Uterus (tissue), 2 donors: ENCODE data around the gene PTPRQ.

Experiments used
- CTCF ChIP-seq, 4 experiments: fragments of 200-600 bp in 2 of 4; fragments of 450-650 bp in 2 of 4; sonication (generic) in 2 of 4; IDR thresholded peaks; one replicate each; pipeline ENCODE4 v1.5.1; 2016 to 2019; ENCODE audit warnings: antibody characterized with exemption in 4 of 4, mild to moderate bottlenecking in 2 of 4, moderate library complexity in 1 of 4
- POLR2A ChIP-seq, 2 donors: fragments of 450-650 bp; IDR thresholded peaks; one replicate each; pipeline ENCODE4 v1.6.1; 2016; ENCODE audit warnings: antibody characterized with exemption in 2 of 2, mild to moderate bottlenecking in 1 of 2, moderate library complexity in 1 of 2

DNA sequence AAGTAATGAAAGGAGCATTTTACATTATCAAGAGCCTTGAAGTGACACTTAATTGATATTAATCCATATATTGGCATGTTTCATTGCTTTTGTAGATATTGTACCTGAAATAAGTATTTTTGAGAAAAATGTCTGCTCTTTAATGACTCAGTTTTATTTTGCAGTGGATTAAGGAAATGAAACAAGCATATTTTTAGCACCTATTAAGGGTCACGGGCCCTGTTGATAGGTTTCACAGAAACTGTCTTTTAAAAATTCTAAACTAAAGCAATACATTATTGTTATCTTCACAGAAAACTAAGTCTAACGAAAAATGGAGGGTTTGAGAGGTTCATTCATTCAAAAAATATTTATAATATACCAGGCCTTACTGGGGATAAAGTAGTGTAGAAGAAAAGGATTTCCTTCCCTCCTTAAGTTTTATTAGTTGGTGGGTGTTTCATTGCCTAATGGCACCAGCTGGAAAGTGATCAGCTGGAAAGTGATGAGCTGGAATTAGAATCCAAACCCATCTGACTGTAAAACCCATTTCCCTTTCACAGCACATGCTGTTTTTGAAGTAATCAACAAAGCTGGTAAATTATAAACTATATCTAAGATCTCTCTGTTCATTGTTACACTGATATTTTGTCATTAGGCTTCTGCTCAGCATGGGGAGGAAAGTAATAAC, 54.2 kb downstream of the PTPRQ start:
- TF ChIP-seq CTCF (IDR thresholded peaks at IDR 0.05) (no peak), POLR2A (IDR thresholded peaks at IDR 0.05) (no peak)
